GM12891 (cell line): ENCODE data around the gene RALB.

ENCODE experiments used
- POLR2A ChIP-seq: IDR thresholded peaks from 2 replicates; pipeline ENCODE4 v1.6.1; 2011; ENCODE audit warnings: low read depth, low read length, control low read depth
- POLR2AphosphoS5 ChIP-seq: IDR thresholded peaks from 2 replicates; pipeline ENCODE4 v1.6.1; 2011; ENCODE audit warnings: low read depth, low read length, control low read depth
- POU2F2 ChIP-seq: IDR thresholded peaks from 2 replicates; pipeline ENCODE4 v1.6.1; 2011; ENCODE audit warnings: low read depth, mild to moderate bottlenecking, control low read depth, low read length, moderate library complexity
- SPI1 ChIP-seq: IDR thresholded peaks from 2 replicates; pipeline ENCODE4 v1.6.1; 2011; ENCODE audit warnings: low read depth, low read length, control low read depth
- TAF1 ChIP-seq: IDR thresholded peaks from 2 replicates; pipeline ENCODE4 v1.6.1; 2011; ENCODE audit warnings: low read depth, low read length, control low read depth

DNA sequence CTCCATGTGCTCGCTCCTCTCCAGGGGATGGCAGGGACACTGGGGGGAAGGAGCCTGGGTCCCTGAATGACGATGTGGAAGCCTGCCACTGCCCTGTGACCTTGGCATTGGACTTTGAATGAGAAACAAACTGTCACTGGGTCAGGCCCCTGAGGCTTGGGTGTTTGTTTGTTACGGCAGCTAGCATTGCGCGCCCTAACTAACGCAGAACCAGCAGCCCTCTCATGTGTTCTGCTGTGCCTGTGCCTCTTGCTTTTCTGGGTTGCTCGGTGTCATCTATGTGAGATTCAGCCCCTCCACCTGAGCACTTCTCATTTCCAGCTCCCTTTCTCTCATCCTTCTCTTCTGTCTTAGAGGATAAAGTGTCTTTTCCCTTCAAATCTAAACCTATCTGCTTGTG lies 69.7 kb downstream of the RALB start:
- TF ChIP-seq POLR2A (no peak), POLR2AphosphoS5 (no peak), SPI1 (no peak), POU2F2 (no peak), TAF1 (no peak)
